ENCODE results near the gene PANK4. TPM values are rescaled to one million over a fixed set of nuclear protein-coding genes. Genes with fewer than 3 reads are reported as not detected.

The PANK4 gene
- total RNA-seq, 1 experiment from 2014 or later: 32.2 TPM

GRCh38 chr1:2556678-2557481, 30.5 kb upstream of the PANK4 start:
- no peak overlapping the region for H2AFZ ChIP-seq (ENCODE audit: low read length)
- H3K56ac ChIP-seq (ENCODE audit: insufficient read length, low read depth, low read length): no peak overlapping the region
- H3K27ac Mint-ChIP-seq: peak overlapping the region; percentile 27 to 82 (median 67); a peak in 3 of 7 replicates

More at GRCh38 chr1:2556678-2557481, 30.5 kb upstream of the PANK4 start:
- Histone ChIP-seq H2BK5ac (ENCODE audit: insufficient read length, low read length) (no peak overlapping the region), H3K23ac (ENCODE audit: insufficient read length, low read depth, low read length) (no peak overlapping the region), H4K20me1 (ENCODE audit: control insufficient read depth, insufficient read depth, insufficient read length) (no peaks in the 10 kb centered on the region), H4K91ac (ENCODE audit: insufficient read length, low read depth, low read length) (no peak overlapping the region), H3K9me3 (ENCODE audit: control insufficient read depth, low read depth, low read length) (no peaks in the 10 kb centered on the region), H3K4me1 (ENCODE audit: insufficient read depth, low read length) (no peaks in the 10 kb centered on the region), H3K27me3 (ENCODE audit: insufficient read depth, low read length) (no peaks in the 10 kb centered on the region), H3K18ac (ENCODE audit: insufficient read length, low read depth, low read length) (no peak overlapping the region), H3K23me2 (ENCODE audit: insufficient read length, low read depth, low read length, poor library complexity, severe bottlenecking) (no peaks in the 10 kb centered on the region), H2BK120ac (ENCODE audit: low read depth, low read length, poor library complexity, severe bottlenecking) (no peak overlapping the region), H4K8ac (replicated peaks; ENCODE audit: insufficient read length, low read depth, low read length) (no peak overlapping the region), H2BK12ac (ENCODE audit: insufficient read length, low read depth, low read length) (no peak overlapping the region), H3T11ph (ENCODE audit: low read length) (no peak overlapping the region), H2BK20ac (ENCODE audit: low read depth, low read length, poor library complexity, severe bottlenecking) (no peak overlapping the region), H3K79me2 (ENCODE audit: insufficient read depth, low read length) (no peaks in the 10 kb centered on the region), H2AK5ac (ENCODE audit: insufficient read length, low read length) (no peak overlapping the region), H3K9ac (ENCODE audit: extremely low read depth, insufficient read length, low read length) (no peak overlapping the region), H3K27ac (ENCODE audit: insufficient read length, low read depth, low read length) (no peak overlapping the region), H3K4ac (ENCODE audit: low read depth, low read length) (no peak overlapping the region), H4K5ac (ENCODE audit: insufficient read length, low read depth, low read length) (no peak overlapping the region), H3K14ac (ENCODE audit: insufficient read depth, low read length) (peak overlapping the region; percentile 10; the same call in 1 of the 2 replicates), H3K4me2 (ENCODE audit: insufficient read depth, insufficient read length, low read length) (no peak overlapping the region), H2BK15ac (ENCODE audit: low read depth, low read length) (no peak overlapping the region), H3K79me1 (ENCODE audit: insufficient read depth, low read depth, low read length, poor library complexity, severe bottlenecking) (no peaks in the 10 kb centered on the region)
- DNase-seq: no peak
- no CpG with 5 or more reads among the region's 24 CpGs for WGBS (ENCODE audit: extremely low coverage, insufficient read length, low lambda C conversion rate)
- Mint-ChIP-seq H3K4me3 (no peak overlapping the region), H3K27me3 (ENCODE audit: low read depth) (peaks cover 2% of the 10 kb centered on the region; the same call in 1 of the 2 replicates), H3K36me3 (ENCODE audit: insufficient read depth in 1 of 3, low read depth in 3 of 3) (no peaks in the 10 kb centered on the region), H3K9me3 (no peaks in the 10 kb centered on the region; a peak in 1 of 5 replicates), H3K4me1 (peaks cover 9 to 10% of the 10 kb centered on the region in 2 experiments)
- TF ChIP-seq CTCF (conservative IDR thresholded peaks at IDR 0.05): no peak
